T-helper 2 cell treated with Interferon-gamma antibody and Interleukin-4, amounts not matched to agents 100 ng/mL and 5 ng/mL, for 36 hours (primary cell): ENCODE measurements around the gene TMEM204. TPM values are rescaled to one million over a fixed set of nuclear protein-coding genes. Genes with fewer than 3 reads are reported as not detected.
"Not testable (repeated sequence)": the region's sequence is repeated elsewhere in the genome, so short reads cannot be mapped to it uniquely, and the experiment has no call there.

Experiments used
- intact Hi-C: fragments of 100-400 bp; cut with micrococcal nuclease; formaldehyde crosslinking; loops from one replicate; pipeline ENCODE4 v1.15.1; 2023
- total RNA-seq: library from RNA; stranded (reverse); gene quantifications from 2 replicates; pipeline ENCODE4 v1.2.3, GENCODE V29; 2022

The TMEM204 gene
- total RNA-seq, 1 donor from 2014 or later = 40.3 TPM

DNA sequence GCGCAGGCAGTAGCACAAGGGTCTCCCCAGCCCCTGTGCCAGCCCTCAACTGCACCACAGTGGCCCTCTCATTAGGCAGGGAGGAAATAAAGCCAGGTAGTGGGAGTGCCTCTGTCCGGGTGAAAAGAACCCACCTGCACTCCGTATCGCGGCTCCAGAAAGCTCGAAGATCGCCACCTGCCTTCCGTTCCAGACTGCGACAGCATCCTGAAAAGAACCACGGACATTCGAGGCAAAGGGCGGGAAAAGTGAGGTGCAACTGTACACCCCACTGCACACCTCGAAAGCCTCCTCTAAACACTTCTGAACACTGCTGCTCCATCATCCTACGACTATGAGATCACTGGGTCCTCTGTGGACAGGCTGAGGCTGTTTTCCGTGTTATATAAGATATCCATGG is 49.7 kb downstream of the TMEM204 start:
- intact Hi-C loops = no loop called here

DNA sequence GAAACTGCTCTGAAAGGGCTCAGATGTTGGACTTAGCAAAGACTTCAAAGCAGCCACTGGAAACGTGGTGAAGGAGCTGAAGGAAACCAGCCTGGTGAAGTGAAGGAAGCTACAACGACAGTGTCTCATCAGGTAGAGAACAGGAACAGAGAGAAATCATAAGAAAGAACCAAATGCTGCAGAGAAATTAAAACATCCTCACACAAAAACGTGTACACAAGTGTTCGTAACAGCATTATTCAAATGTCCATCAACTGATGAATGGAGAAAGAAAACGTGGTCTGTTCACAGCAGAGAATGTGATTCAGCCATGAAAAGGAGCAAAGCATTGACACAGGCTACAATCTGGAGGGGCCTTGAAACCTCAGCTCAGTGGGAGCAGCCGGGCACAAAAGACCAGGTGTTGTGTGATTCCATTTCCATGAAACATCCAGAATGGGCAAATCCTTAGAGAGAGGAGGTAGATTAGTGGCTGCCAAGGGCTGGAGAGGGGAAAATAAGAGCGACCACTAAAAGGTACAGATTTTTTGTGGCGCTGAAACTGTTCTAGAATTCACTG is 51.5 kb downstream of the TMEM204 start:
- intact Hi-C loops = no loop called here

DNA sequence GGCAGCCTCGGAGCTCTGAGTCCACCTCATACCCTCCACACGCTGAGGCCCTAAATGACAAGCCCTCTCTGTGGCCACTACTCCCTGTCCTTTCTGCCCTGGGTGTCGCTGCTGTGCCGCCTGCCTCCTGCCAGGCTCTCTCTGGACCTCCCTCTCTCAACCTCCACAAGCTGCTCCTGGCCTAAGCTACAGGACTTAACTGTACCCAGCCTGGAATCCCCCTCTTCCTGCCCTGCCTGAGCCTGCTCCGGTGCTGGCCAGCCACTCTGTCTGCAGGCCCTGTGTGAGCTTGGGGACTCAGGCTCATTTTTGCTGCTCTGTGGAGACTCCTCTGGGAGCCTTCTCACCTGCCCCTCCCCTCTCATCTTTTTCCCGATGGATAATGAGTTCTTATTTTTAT is 56.9 kb downstream of the TMEM204 start:
- intact Hi-C loops = no loop called here

DNA sequence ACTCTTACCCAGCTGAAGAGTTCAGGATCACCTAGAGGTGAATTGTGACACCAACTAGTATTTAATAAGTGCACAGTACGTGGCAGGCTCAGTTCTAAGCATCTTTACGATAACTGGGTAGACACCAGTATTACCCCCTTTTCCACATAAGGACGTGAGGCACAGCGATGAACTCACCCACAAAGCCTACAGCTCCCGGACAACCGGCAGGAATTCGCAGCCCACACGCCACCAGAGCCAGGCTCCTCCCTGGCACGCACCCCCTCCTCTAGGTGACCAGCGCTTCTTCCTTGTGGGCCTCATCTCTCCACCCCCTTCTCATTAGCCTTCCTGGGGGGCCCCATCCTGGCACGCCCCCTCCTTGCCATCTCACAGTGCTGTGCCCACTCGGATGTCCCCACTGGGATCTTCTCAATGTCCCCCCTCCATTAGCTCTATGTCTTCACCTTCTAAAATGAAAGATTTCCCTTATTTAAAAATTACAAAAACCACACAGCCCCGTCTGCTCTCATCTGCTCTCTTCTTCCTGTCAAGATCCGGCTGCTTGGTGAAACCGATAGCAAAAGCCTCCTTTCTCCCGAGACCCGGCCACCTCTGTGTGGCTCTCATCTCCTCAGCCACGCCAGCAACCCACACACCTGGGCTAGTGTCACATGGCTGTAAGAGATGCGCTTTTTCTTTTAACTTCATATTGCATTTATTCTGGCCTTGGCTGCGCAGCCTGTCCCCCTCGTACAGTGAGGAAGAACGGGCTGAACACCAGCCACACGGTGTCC is 57.7 kb downstream of the TMEM204 start:
- intact Hi-C loops = no loop called here

DNA sequence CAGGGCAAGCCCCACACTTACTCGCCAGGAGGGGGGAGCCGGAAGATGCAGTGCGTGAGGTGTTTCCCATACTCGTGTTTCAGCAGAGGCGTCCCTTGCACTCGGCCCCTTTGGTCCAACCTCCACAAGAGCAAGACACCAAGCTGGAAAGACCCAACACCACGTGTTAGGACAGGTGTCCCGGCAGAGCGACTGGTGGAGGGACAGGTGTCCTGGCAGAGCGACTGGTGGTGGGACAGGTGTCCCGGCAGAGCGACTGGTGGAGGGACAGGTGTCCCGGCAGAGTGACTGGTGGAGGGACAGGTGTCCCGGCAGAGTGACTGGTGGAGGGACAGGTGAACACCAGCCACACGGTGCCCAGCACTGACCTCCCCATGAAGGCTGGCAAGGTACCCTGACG is 59.0 kb downstream of the TMEM204 start:
- intact Hi-C loops = no loop called here

- intact Hi-C loops = not testable (repeated sequence)
Observed at GRCh38 chr16:1595511-1595910, 62.0 kb downstream of the TMEM204 start.

DNA sequence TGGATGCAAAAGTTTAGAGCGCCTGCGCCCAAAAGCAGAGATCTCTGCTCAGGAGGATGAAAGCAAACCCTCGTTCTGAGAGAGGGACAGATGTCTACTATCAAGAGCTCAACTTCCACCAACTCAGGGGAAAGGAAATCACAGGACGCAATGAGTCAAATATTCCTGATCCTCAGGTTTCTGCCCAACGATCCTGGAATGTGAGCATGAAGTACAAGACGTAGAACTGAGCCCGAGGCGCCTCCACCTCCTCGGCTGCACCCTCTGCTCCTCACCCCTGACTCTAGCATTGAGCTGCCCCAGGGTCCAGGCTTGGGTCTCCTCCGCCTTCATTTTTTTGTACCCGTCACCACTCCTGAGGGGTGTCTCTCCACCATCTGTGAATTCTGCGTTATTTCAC is 63.0 kb downstream of the TMEM204 start:
- intact Hi-C loops = no loop called here

- intact Hi-C loops = no loop called here
Observed at GRCh38 chr16:1597154-1597553, 63.7 kb downstream of the TMEM204 start.

DNA sequence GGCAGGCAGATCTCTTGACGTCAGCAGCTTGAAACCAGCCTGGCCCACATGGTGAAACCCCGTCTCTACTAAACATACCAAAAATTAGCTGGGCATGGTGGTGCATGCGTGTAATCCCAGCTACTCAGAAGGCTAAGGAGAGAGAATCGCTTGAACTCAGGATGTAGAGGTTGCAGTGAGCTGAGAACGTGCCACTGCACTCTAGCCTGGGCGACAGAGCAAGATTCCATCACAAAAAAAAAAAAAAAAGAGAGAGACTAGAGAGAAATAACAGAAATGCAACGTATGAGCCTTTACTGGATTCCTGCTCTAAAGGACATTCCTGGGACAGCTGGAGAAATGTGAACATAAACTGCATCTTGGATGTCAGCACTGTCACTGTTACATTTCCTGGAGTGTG is 67.6 kb downstream of the TMEM204 start:
- intact Hi-C loops = no loop called here

DNA sequence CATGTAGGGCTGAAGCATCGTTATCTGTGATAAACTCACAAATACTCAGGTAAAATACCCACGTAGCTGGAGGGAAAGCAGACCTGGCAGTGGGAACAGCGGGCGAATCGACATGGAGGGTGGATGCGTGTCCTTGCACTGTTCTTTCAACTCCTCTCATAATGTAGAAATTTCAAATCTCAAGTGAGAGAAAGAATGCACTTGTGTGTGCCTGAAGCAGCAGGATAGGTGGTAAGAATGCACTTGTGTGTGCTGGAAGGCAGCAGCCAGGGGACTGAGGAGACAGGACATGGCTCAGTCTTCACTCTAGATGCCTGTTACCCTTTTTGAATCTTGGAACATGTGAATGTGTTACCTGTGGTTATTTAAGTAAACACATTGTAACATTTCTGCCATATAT is 68.0 kb downstream of the TMEM204 start:
- intact Hi-C loops = no loop called here

DNA sequence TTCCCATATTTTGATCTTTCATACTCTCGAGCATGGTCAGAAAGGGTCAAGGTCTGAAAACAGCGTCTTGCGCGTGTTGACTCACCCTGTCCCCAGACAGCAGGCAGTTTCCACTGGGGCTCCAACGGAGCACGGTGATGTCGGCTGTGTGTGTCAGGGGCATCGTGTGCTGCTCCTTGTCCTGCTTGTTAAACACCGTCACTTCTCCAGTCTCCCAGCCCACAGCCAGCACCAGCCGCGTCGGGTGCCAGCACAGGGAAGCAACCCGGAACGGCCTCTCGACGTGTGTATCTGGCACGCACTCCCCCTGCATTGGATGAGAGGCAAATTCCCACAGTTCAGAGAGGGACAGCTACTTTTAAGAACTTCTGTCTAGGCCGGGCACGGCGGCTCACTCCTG is 68.8 kb downstream of the TMEM204 start:
- intact Hi-C loops = no loop called here

Other genes with a start within 250 kb of the TMEM204 start
- gene UBE2I, start 224.0 kb upstream of the TMEM204 start, total RNA-seq = 210 and 217 TPM in 2 replicates
- gene BAIAP3, start 200.0 kb upstream of the TMEM204 start, total RNA-seq = 0.18 and 0.66 TPM in 2 replicates
- 43.3 and 44.4 TPM in 2 replicates for gene TSR3, start 181.8 kb upstream of the TMEM204 start, total RNA-seq
- 26.0 and 34.6 TPM in 2 replicates for gene GNPTG, start 181.7 kb upstream of the TMEM204 start, total RNA-seq
- 31.2 and 31.7 TPM in 2 replicates for gene UNKL, start 119.0 kb upstream of the TMEM204 start, total RNA-seq
- 14.8 and 16.4 TPM in 2 replicates for gene UQCC4, start 112.9 kb upstream of the TMEM204 start, total RNA-seq
- not detected in 2 replicates for gene PERCC1, start 102.6 kb upstream of the TMEM204 start, total RNA-seq
- gene CCDC154, start 89.1 kb upstream of the TMEM204 start, total RNA-seq = 1.4 and 2.2 TPM in 2 replicates
- 51.9 and 53.9 TPM in 2 replicates for gene CLCN7, start 58.6 kb upstream of the TMEM204 start, total RNA-seq
- not detected in 2 replicates for gene PTX4, start 44.7 kb upstream of the TMEM204 start, total RNA-seq
- gene TELO2, start 40.3 kb upstream of the TMEM204 start, total RNA-seq = 61.4 and 61.9 TPM in 2 replicates
- 7.4 and 8.3 TPM in 2 replicates for gene IFT140, start 78.4 kb downstream of the TMEM204 start, total RNA-seq
- gene CRAMP1, start 78.7 kb downstream of the TMEM204 start, total RNA-seq = 26.4 and 29.4 TPM in 2 replicates
- 73.3 and 73.5 TPM in 2 replicates for gene JPT2, start 144.6 kb downstream of the TMEM204 start, total RNA-seq
- gene MAPK8IP3, start 172.5 kb downstream of the TMEM204 start, total RNA-seq = 86.9 and 89.1 TPM in 2 replicates
- 33.3 and 34.3 TPM in 2 replicates for gene NME3, start 237.9 kb downstream of the TMEM204 start, total RNA-seq
- 29.2 and 34.1 TPM in 2 replicates for gene EME2, start 239.1 kb downstream of the TMEM204 start, total RNA-seq
- gene MRPS34, start 239.5 kb downstream of the TMEM204 start, total RNA-seq = 121 and 131 TPM in 2 replicates
- 29.5 and 32.7 TPM in 2 replicates for gene SPSB3, start 248.9 kb downstream of the TMEM204 start, total RNA-seq
- 55.1 and 55.6 TPM in 2 replicates for gene NUBP2, start 249.3 kb downstream of the TMEM204 start, total RNA-seq